Left ventricle myocardium superior (tissue), 1 donor: Measurements from ENCODE around the gene MOSMO. TPM values are rescaled to one million over a fixed set of nuclear protein-coding genes. Genes with fewer than 3 reads are reported as not detected.
"Not testable (repeated sequence)": the region's sequence is repeated elsewhere in the genome, so short reads cannot be mapped to it uniquely, and the experiment has no call there.

ENCODE experiments used
- ATAC-seq: fragments of 200-7000 bp; cut with Tn5 transposase; one replicate; pipeline ENCODE4 v1.9.1; 2020; ENCODE audit warnings: mild to moderate bottlenecking, moderate library complexity
- DNase-seq: peaks from one replicate; pipeline ENCODE4 v3.0.0-alpha.2; 2020
- intact Hi-C: fragments of 100-400 bp; cut with micrococcal nuclease; formaldehyde crosslinking; loops from one replicate; pipeline ENCODE4 v1.11.0; 2022
- total RNA-seq: library from RNA; stranded (reverse); fragmentation: NEBNext Ultra II Directional; extraction: Animal tissue kit (Norgen Biotek cat#: 25700); gene quantifications from one replicate; pipeline ENCODE4 v1.2.1, GENCODE V29; 2021
- donor health status: DM: no; HTN: yes; CAD: no; lungs with severe emphysema.

MOSMO gene
- total RNA-seq, 1 donor from 2014 or later: 11.3 TPM

DNA sequence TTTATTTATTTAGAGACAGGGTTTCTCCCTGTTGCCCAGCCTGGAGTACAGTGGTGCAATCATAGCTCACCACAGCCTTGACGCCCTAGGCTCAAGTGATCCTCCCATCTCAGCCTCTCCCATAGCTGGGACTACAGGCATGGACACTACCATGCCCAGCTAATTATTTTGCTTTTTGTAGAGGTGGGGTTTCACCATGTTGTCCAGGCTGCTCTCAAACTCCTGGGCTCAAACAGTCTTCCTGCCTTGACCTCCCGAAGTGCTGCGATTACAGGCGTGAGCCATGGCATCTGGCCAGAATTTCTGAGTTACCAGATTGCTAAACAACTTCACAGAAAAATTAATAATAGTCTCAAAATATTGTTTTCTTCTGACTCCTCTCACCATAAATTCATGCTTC, 21.7 kb downstream of the MOSMO start:
- no peak for ATAC-seq
- no peak for DNase-seq
- intact Hi-C loops: no loop called here

DNA sequence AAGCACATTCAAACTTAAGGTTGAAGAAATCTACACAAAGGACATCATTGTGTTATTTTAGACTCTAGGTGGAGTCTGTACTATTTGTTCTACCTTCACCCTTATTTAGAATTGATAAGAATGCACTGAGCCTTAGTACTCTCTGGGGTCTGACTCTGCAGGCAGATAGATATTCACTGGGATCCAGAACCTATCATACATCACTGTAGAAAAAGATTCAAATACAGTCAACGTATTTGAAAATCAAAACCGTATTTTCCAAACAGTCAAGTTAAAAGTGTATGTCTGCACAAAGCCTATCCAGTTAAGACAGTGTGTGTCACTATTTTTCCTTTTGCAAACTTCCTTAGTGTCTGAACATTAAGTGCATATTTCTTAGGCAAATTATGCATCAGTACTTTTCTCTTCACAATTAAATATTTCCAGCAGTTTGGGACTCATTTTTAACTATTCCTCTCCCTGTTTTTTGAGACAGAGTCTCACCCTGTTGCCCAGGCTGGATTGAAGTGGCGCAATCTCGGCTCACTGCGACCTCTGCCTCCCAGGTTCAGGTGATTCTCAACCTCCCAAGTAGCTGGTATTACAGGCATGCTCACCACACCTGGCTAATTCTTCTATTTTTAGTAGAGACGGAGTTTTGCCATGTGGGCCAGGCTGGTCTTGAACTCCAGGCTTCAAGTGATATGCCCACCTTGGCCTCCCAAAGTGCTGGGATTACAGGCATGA, 22.3 kb downstream of the MOSMO start:
- intact Hi-C loops: no loop called here
- DNase-seq (no peak), ATAC-seq (no peak)

DNA sequence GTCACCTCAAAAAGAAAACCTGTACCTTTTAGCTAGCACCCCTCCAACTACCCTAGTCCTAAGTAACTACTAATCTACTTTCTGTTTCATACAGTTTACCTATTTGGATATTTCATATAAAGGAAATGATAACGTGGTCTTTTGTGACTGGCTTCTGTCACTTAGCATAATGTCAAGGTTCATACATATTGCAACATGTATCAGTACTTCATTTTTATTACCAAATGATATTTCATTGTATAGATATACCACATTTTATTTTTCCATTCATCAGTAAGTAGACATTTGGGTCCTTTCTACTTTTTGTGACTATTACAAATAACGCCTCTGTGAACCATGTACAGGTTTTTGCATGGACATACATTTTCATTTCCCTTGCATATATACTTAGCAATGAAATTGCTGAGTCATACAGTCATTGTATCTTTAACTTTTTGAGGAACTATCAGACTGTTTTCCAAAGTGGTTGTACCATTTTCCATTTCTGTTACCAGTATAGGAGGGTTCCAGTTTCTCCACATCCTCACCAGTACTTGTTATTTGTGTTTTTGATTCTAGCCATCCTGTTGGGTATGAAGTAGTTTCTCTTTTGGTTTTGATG, 23.7 kb downstream of the MOSMO start:
- intact Hi-C loops: no loop called here
- ATAC-seq (no peak), DNase-seq (no peak)

DNA sequence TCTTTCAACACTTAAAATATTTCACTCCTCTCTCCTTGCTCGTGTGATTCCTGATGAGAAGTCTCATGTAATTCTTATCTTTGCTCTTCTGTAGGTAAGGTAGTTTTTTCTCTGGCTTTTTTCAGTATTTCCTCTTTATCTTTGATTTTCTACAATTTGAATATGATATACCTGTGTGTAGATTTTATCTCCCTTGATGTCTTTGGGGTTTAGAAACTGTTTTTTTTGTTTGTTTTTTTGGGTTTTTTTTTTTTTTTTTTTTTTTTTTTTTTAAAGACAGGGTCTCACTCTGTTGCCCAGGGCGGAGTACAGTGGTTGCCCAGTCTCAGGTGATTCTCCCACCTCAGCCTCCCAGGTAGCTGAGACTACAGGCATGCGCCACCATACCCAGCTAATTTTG, 26.6 kb downstream of the MOSMO start:
- DNase-seq (no peak), ATAC-seq (no peak)

DNA sequence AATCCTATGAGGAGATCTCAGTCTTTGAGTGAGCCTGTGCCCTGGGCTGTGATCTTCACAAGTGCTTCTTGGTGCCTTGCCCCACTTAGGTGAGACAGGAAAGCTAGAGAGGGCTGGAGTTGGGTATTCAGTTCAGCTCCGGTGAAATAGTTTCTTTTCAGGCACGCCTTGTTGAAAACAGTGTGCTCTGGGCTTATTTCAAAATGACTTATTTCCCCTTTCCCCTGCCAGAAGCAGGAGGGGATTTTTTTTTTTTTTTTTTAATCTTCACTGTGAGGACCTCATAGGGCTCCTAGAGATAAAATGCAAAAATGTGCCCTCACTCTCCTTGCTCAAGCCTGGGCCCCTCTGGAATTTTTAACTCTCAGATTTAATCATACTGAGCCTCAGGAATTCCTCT, 27.2 kb downstream of the MOSMO start:
- ATAC-seq (no peak), DNase-seq (no peak)
- intact Hi-C loops: no loop called here

More for the DNA sequence above, 26.6 kb downstream of the MOSMO start:
- intact Hi-C loops: no loop called here

DNA sequence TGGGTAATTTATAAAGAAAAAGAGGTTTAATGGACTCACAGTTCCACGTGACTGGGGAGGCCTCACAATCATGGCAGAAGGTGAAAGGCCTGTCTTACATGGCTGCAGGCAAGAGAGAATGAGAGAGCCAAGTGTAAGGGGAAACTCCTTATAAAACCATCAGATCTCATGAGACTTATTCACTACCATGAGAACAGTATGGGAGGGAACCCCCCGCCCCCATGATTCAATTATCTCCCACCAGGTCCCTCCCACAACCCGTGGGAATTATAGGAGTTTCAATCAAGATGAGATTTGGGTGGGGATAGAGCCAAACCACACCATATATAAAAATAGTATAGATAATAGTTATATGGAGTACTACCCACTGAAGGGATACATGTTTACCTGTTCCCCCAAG, 36.0 kb downstream of the MOSMO start:
- ATAC-seq, intact Hi-C loops, DNase-seq: not testable (repeated sequence)

DNA sequence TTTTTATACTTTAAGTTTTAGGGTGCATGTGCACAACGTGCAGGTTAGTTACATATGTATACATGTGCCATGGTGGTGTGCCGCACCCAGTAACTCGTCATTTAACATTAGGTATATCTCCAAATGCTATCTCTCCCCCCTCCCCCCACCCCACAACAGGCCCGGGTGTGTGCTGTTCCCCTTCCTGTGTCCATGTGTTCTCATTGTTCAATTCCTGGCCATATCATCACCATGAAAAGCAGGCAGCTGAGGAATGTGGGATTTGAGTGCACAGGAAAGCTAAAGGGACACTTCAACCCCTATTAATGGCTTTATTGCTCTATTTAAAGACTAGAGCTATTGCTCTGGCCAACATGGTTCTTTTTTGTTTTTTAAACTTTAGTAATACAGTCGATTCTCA, 38.0 kb downstream of the MOSMO start:
- peak; percentile 54 for ATAC-seq
- intact Hi-C loops, DNase-seq: not testable (repeated sequence)

DNA sequence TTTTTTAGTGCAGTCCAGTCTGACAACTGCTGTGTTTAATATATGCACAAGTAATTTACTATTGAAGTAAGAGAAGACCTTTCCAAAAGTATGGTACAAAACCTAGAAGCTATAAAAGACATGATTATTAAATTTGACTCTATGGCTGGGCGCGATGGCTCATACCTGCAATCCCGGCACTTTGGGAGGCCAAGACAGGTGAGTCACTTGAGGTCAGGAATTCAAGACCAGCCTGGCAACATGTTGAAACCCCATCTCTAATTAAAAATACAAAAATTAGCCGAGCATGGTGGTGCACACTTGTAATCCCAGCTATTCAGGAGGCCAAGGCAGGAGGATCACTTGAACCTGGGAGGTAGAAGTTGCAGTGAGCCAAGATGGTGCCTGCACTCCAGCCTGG, 43.1 kb downstream of the MOSMO start:
- intact Hi-C loops: no loop called here
- ATAC-seq: no peak
- no peak for DNase-seq

DNA sequence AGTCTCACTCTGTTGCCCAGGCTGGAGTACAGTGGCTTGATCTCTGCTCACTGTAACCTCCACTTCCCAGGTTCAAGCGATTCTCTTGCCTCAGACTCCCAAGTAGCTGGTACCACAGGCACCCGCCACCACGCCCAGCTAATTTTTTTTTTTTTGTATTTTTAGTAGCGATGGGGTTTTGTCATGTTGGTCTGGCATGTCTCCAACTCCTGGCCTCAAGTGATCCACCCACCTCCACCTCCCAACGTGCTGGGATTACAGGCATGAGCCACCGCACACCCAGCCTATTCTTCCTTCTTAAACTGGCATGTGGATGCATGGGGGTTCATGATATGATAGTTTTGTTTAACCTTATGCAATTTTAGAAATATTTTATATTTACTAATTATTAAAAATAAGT, 45.1 kb downstream of the MOSMO start:
- intact Hi-C loops: no loop called here
- DNase-seq: no peak
- ATAC-seq: no peak

DNA sequence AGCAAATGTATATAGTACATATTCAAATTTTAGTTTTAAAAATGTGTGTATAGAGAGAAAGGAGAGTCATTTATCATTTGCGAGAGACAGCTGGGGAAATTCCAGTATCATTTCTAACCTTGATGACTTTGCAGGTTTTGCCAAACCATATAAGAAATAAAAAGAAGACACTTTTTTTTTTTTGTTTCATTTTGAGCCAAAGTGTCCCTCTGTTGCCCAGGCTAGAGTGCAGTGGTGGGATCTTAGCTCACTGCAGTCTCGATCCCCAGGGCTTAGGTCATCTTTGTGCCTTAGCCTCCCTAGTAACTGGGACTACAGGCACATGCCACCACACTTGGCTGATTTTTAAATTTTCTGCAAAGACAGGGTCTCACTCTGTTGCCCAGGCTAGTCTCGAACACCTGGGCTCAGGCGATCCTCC, 46.0 kb downstream of the MOSMO start:
- no peak for ATAC-seq
- intact Hi-C loops: no loop called here
- no peak for DNase-seq

DNA sequence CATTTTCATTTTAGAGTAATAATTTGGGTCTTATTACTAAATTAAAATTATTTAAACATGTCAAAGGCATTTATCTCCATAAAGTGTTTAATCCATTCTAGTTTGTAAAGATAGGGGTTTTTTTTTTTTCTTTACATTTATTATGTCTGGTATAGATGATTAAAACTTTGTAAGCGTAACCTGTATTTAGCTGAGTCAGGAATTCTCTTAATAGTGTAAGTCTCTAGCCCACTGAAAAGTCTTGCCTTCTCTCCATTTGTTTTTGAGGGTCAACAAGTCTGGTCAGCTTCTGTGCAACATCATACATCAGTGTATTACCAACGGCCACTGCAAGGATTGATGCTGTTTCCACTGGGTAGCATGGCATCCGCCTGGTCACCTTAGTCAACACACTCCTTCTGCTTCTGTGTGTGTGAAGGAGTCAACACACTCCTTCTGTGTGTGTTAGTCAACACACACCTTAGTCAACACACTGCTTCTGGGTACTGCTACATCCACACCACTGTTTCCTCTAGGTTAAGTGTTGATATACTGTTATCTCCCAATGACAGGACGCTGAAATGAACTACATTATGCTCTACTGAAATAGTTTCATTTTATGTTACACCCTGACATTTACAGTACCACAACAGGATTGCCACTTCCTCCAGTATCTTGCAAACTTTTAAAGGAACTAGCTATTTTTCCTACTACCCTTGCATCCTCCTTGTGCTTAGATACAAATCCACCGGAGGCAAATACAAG, 47.1 kb downstream of the MOSMO start:
- intact Hi-C loops: no loop called here
- DNase-seq (no peak), ATAC-seq (no peak)

DNA sequence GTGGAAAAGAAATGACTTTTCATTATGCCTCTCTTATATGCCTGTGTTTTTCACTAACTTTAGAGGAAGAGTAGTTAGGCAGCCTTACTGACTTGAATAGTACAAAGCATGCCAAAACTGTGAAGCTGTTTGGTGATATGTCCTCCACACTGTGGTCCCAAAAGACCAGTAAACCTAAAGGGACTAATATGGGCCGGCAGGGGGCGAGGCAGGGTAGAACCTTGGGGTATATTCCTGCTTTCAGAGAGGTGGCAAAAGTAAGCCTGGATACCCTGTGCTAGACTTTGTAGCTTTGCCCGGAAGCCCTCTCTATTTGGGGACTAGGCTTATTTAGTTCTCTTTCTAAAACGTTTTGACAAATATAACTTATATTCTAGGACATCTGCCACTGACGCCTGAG, 48.0 kb downstream of the MOSMO start:
- intact Hi-C loops: no loop called here
- no peak for DNase-seq
- no peak for ATAC-seq

DNA sequence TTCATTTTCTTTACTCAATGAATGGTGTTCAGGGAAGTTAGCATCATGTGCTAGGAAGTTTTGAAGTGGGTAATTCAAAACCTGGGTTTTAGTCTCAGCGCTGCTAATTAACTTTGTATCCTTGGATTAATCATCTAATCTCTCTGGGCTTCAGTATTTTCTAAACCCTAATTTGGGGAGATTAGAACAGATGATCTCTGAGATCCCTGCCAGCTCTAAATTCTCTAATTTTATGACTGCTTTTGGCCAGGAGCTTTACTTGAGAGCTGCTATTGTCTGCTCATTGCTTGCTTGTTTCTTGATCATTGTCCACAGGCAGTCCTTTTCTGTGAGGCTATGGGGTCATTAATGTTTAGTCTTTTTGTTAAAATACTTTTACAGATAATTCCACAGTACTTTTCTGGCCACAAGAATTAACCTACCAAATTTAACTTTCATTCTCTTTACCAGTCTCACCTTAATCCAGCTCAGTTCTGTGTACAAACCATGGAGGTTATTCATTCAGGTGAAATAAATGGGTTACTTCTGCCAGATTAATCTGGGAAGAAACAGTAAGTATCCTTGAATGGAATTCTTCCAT, 56.1 kb downstream of the MOSMO start:
- ATAC-seq (no peak), DNase-seq (no peak)

DNA sequence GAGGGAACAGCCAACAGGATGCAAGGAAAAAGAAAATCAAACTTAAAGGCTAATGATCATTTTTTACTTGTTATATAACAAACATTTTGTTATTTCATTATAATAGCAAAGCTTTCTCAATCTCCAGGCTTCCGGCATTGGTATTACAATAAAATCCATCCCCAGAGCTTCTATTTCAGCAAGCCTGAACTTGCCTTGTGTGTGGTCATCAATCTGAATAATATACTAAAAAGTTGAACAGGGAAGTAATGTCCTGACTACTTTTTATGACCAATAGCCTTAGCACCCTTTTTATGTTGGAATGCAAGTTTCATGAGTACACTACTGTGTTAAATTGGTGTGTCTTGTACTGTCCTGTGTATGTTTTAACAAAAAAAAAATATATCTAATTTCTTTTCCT, 57.3 kb downstream of the MOSMO start:
- ATAC-seq: no peak
- DNase-seq: no peak
- intact Hi-C loops: no loop called here

More for the DNA sequence above, 56.1 kb downstream of the MOSMO start:
- intact Hi-C loops: no loop called here

DNA sequence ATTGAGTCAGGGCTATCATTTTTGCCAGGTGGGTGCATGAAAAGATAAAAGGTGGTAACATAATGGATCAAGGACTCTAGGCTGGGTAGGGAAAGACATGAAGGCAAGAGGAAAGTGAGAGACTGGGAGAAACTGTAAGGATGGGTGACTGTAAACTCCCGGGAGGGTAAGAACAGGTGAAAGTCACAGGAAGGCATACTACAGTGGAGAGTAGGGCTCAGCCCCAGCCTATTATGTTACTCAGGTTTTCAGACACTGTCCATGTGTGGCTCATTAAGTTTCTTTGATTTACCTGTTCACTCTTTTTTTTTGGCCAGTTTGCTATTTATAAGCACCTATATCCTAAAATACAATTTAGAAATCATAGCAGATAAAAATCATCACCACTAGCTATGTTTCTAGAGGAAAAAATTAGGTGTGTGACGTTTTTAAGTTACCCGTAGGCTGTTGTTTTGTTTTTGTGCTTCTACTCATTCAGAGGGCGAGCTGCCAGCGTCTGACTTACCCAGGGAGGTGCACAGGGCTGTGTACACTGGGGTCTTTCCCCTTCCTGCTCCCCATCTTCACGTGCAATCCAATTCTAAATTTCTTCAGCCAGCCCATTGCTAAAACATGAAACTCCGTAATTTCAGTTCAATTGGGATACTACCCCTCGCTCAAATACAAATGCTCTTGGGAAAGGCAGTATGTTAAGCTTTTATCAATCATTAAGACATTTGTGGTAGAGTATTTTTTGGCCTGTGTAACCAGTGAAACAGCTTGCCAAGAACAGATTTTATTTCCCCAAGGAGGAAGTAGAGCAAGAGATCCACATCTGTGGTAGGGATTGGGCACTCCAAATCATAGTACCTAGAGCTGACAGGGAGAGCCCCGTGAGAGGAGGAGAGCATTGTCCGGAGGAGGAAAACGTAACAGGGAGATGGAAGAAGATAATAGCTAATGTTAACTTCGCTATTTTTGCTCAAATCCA, 62.7 kb downstream of the MOSMO start:
- ATAC-seq (peak; percentile 66), DNase-seq (peak; percentile 50)
- intact Hi-C loops: no loop called here

DNA sequence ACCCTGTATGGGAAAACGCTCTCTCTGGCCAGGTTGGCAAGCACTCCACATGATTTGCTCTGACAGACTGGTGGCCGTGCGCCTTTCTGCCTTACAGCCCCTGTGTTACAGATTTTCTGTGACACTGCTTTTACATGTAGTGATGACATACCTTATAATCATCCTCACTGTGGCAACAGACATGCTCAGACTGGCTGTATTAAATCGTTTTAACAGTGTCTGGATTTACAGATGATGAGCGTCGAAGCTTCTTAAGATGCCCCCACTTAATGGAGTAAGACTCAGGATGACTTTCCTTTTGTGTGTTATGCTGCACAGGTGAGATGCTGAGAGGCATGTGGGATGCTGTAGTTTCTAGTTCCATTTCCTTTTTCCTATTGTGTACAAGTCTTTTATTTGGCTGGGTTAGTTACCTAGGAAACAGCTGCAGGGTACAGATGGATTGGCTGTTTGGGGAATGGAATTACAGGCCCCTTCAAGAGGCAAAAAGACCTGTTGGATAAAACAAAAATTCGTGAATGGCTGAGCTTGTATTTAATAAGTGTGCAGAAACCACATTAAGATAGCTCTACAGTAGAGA, 63.5 kb downstream of the MOSMO start:
- DNase-seq: no peak
- intact Hi-C loops: no loop called here
- ATAC-seq: no peak

DNA sequence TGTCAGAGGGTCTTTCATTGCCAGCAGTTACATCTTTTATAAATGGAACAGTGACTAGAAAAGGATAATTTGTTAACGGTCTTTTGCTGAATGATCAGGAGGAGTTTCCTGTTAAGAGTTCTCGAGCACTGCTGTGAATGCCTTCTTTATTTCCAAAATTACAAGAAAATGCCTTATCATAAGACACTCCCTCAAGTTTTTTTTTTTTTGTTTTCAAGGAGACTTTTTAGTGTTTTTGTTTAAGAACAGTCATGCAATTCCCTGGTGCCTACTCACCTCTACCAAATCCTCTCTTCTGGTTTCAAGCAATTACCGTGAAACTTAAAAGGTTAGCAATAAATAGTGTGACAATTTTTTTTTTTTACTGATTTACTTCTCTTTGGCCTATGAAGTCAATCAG, 65.4 kb downstream of the MOSMO start:
- no peak for ATAC-seq
- intact Hi-C loops: no loop called here
- DNase-seq: no peak

DNA sequence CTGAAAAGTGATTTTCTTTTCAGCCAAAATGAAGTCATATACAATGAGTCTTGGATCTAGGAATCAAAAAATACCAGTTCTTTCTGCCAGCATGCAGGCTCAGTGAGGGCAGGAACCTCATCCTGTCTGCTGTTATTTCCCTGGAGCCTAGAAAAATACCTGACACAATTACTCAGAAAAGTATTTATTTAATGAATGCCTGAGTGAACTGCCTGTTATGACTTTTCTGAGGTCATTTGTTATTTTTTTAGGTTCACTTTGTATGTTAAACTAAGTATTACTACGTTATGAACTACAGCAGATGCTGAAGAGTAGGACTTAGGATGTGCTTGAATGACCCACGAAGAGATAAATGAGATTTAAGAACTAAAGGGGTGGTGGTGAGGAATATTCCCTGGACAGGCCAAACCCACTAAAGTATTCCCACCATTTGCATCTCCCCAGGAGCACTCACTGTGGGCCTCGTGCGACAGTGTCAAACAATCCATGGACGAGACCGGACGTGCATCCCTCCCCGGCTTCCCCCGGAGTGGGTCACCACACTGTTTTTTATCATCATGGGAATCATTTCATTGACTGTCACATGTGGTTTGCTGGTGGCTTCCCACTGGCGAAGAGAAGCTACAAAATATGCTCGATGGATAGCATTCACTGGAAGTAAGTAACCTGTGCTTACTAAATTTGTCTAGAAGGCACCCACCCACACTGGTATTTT, 67.3 kb downstream of the MOSMO start:
- DNase-seq (no peak), ATAC-seq (no peak)
- intact Hi-C loops: loop anchor here (5.0 kb wide), 1 partner anchor 73 kb away; the partner anchor contains the start of gene PDZD9
